Measurements from ENCODE around the gene DNMT3B.

Gene DNMT3B

DNA sequence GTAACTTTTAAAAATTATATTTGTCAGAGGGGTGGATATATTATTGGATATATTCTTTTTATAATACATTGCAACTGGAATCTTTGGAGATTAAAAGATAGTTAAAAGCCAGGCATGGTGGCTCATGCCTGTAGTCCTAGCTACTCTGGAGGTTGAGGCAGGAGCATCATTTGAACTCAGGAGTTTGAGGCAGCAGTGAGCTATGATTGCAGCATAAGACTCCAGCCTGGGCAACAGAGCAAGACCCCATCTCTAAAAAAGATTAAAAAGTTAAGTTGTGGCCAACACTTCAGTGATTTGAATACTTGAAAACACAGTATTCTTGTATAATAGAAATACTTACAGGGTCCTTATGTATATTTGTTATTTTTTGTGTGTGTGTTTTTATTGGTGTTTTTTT lies 72.8 kb downstream of the DNMT3B start:
- no peak overlapping the region for H3K4me3 ChIP-seq (replicated peaks in 1 of 2; ENCODE audit: low read depth in 2 of 2, low read length in 2 of 2)
- TF ChIP-seq, protein P1, sequence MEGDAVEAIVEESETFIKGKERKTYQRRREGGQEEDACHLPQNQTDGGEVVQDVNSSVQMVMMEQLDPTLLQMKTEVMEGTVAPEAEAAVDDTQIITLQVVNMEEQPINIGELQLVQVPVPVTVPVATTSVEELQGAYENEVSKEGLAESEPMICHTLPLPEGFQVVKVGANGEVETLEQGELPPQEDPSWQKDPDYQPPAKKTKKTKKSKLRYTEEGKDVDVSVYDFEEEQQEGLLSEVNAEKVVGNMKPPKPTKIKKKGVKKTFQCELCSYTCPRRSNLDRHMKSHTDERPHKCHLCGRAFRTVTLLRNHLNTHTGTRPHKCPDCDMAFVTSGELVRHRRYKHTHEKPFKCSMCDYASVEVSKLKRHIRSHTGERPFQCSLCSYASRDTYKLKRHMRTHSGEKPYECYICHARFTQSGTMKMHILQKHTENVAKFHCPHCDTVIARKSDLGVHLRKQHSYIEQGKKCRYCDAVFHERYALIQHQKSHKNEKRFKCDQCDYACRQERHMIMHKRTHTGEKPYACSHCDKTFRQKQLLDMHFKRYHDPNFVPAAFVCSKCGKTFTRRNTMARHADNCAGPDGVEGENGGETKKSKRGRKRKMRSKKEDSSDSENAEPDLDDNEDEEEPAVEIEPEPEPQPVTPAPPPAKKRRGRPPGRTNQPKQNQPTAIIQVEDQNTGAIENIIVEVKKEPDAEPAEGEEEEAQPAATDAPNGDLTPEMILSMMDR (IDR thresholded peaks at IDR 0.05; ENCODE audit: low read depth, low read length), result no peak
- DNase-seq (ENCODE audit: low read depth in 2 of 2), result no peak

DNA sequence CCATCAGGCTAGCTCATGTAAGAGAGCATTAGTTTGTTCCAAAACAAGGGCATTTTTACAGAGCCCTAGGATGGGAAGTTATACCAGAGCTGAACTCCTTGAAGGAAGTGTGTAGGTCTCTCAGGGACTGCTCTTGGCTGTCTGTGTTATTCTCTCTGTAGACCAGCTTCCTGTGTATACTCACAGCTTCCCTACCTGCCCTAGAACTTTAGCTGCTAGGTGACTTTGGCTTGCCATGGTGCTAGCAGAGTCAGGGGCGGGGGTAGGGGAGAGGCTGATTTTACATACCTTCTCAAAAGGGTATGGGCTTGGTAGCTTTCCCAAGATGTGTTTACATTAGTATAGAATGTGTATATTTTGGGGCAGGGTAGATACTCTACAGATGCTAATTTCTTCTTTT lies 75.0 kb downstream of the DNMT3B start:
- TF ChIP-seq, protein P1 (IDR thresholded peaks at IDR 0.05; ENCODE audit: low read depth, low read length), result no peak
- no peak overlapping the region for H3K4me3 ChIP-seq (replicated peaks in 1 of 2; ENCODE audit: low read depth in 2 of 2, low read length in 2 of 2)
- no peak for DNase-seq (ENCODE audit: low read depth in 2 of 2)

DNA sequence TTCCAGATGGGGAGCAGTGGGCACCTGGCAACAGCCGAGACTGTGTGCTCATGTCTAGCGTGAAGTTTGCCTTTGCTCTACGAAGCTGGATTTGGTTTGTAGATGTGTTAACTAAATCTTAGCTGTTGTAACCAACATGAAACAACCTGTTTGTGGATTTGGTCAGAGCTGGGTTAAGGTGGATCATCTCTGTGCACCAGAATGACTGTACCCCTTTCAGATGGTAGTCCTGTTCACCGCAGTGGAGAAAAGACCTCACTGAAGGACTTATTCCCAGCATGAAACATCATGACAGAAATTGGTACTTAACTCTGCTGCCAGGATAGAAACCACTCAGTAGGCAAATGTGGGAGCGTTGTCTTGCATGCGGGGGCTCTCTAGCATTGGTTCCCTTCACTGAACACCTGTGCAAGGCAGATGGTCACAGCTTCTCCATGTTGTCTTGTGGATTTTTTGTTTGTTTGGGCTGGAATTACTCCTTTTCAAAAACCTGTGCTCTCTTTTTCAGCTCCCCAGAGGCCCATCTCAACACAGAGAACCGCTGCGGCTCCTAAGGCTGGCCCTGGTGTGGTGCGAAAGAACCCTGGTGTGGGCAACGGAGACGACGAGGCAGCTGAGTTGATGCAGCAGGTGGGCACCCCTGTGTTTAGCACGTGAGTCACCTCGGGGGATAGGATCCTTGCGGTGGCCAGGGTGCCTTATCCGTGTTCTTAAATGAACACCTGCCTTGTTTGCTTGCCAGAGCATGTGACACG lies 77.2 kb downstream of the DNMT3B start:
- TF ChIP-seq, protein P1 (IDR thresholded peaks at IDR 0.05; ENCODE audit: low read depth, low read length), result no peak
- no peak overlapping the region for H3K4me3 ChIP-seq (replicated peaks in 1 of 2; ENCODE audit: low read depth in 2 of 2, low read length in 2 of 2)
- DNase-seq (ENCODE audit: low read depth in 2 of 2), result no peak

DNA sequence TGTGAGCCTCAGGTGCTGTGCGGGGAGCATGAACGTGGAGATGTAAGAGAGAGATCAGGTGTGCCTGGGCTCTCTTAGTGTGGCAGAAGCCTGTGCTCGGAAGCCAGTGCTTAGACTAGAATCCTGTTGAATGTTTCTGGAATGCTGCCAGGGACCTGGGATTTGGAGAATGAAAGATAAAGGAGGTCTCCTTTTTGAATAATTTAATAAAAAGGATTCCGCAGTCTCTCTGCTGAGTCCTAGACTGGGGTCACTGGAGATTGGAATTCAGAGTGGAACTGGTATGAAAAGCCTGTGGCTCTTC lies 77.7 kb downstream of the DNMT3B start:
- TF ChIP-seq, protein P1 (IDR thresholded peaks at IDR 0.05; ENCODE audit: low read depth, low read length), result no peak
- no peak for DNase-seq (ENCODE audit: low read depth in 2 of 2)
- H3K4me3 ChIP-seq (replicated peaks in 1 of 2; ENCODE audit: low read depth in 2 of 2, low read length in 2 of 2), result no peak overlapping the region

DNA sequence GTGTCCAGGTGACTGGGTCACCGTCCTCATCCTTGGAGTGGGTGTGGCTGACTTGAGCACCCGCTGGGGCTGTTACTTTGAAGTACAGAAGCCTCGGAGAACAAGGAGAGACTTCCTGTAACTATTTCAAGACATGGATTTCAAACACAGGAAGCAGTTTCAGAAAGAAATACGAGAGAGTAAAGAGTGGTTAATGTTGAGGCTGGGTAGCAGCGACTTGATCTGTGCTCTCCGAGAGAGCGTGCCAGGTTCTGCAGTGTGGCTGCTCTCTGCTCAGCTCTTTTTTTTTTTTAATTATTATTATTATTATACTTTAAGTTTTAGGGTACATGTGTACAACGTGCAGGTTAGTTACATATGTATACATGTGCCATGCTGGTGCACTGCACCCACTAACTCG lies 79.0 kb downstream of the DNMT3B start:
- DNase-seq (ENCODE audit: low read depth in 2 of 2), result no peak
- H3K4me3 ChIP-seq (replicated peaks in 1 of 2; ENCODE audit: low read depth in 2 of 2, low read length in 2 of 2), result no peak overlapping the region
- TF ChIP-seq, protein P1 (IDR thresholded peaks at IDR 0.05; ENCODE audit: low read depth, low read length), result no peak

DNA sequence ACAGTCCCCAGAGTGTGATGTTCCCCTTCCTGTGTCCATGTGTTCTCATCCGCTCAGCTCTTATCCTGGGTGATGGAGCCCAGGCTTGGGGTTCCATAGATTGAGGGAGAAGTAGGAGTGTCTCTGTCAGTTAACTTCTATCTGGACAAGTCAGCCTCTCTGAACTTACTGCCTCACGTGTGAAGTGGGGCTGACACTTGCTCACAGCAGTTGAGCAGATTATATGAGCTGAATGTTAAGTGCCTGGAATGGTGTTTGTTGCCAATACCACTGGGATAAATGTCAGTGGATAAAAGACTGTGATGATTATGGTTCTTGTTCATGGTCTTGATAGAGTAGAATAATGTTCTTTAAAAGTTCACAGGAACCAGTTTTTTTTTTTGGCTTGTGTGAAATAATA lies 79.4 kb downstream of the DNMT3B start:
- no peak for DNase-seq (ENCODE audit: low read depth in 2 of 2)
- TF ChIP-seq, protein P1 (IDR thresholded peaks at IDR 0.05; ENCODE audit: low read depth, low read length), result no peak
- H3K4me3 ChIP-seq (replicated peaks in 1 of 2; ENCODE audit: low read depth in 2 of 2, low read length in 2 of 2), result no peak overlapping the region

Data from cardiac fibroblast (primary cell).